ENCODE results near the gene BLOC1S3.
"Not testable (repeated sequence)": the region's sequence is repeated elsewhere in the genome, so short reads cannot be mapped to it uniquely, and the experiment has no call there.

BLOC1S3 gene

GRCh38 chr19:45224645-45225044 lies 46.1 kb downstream of the BLOC1S3 start:
- DNase-seq (ENCODE audit: low spot score): no peak

GRCh38 chr19:45229056-45229455 lies 50.5 kb downstream of the BLOC1S3 start:
- DNase-seq (ENCODE audit: low spot score): not testable (repeated sequence)
